CD4-positive, alpha-beta T cell treated with Interleukin-17A for 4 hours (primary cell): Measurements from ENCODE around the gene BCHE.
"Not testable (repeated sequence)": the region's sequence is repeated elsewhere in the genome, so short reads cannot be mapped to it uniquely, and the experiment has no call there.

Experiments used
- DNase-seq: peaks from one replicate; pipeline ENCODE4 v3.0.0-alpha.2; 2020; ENCODE audit warnings: mixed read lengths

Gene BCHE

DNA sequence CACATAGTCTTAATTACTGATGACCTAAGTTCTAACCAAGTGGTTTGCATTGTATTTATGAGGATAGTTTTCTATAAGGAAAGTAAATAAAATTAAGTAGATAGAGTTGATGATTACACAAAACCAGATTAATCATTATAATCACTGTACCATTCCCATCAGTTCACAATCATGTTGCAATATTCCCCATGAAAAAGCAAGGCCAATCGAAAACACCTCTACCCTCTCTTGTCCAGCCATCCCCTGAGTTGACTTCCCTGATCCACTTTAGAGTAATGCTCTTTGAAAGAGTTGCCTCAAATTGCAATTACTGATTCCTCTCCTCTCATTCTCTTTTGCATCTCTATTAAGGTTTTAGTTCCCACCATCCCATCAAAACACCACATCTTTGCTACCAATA, 21.0 kb downstream of the BCHE start:
- no peak for DNase-seq

DNA sequence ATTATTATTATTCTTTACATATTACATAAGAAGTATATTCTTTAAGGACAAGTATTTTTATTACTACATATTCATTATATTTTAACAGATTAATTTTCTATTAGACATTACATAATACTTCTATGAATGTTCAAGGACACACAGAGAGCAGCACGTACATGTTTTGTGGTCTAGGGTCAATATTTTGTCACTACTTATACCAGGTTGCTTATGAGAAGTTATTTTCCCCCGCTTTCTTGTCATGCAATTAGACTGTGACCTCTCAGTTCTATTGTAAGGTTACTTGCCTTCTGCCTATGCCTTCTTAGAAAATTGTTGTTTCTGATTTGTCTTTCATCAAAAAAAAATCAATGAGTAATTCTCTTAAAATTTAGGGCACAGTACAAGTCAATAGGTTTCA, 21.5 kb downstream of the BCHE start:
- no peak for DNase-seq

DNA sequence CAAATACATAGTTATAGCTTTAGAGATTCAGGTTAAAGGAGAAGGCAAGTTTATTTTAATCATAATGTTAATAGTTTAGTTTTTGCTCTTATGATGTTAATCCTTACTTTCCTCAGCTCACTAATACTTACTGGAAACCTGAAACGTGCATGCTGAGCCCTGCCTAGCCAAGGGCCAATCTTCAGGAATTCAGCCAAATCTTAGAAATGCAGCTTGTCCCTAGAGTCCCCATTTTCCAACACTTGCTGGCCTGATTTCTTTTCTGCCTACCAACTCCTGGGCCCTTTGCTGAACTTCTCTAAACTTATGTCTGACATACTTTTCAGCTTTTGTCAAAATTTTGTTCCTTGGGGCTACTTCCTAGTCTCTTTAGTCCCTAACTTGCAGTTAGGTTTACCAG, 22.8 kb downstream of the BCHE start:
- no peak for DNase-seq

DNA sequence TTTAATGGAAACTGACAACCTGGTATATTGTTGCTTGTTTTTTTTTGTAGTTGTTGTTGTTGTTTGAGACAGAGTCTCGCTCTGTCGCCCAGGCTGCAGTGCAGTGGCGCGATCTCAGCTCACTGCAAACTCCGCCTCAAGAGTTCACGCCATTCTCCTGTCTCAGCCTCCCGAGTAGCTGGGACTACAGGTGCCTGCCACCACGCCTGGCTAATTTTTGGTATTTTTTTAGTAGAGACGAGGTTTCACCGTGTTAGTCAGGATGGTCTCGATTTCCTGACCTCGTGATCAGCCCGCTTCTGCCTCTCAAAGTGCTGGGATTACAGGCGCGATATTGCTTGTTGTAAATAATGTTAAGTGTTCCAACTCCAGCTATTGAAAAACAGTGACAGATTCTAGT, 29.3 kb downstream of the BCHE start:
- DNase-seq: not testable (repeated sequence)

DNA sequence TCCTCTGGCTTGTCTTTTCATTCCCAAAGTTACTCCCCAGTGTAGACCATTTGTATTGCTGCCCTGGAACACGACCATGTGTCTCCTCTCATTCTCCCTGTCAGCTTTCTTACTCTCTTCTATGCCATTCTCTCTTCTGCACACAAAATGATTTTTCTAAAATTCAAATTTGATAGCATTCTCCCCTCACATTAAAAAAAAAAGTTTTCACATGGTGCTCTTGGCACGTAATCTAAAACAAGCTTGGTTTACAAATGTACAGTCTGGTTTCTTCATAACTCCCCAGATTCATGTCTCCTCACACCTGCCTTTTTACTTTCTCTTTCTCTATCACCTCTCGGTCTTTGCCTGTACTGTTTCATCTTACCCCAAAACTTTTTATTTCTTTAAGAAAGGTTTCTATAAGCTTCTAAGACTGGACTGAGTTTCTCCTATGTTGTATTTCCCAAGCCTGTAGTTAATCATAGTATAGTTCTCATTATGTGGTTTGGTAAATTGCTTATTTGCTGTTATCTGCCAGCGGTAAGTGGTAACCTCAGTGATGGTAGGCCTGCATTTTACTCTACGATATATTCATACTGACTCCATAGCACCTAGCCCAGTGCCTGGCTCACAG, 31.2 kb downstream of the BCHE start:
- no peak for DNase-seq

DNA sequence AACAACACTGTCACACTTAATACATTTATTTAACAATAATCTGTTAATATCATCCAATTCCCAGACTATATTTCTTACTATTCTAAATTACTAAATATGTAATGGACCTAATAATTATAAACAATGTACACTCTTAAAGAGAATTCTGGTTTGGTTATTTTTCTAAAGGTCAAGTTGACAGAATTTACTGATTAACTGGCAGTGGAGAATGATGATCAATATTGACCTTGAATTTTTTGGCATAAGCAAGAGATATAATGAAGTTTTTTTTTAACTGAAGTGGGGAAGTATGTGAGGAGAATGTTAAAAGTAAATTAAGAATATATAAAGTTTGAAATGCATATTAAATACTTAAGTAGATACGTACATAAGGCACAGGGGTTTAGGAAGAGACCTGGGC, 33.8 kb downstream of the BCHE start:
- no peak for DNase-seq

DNA sequence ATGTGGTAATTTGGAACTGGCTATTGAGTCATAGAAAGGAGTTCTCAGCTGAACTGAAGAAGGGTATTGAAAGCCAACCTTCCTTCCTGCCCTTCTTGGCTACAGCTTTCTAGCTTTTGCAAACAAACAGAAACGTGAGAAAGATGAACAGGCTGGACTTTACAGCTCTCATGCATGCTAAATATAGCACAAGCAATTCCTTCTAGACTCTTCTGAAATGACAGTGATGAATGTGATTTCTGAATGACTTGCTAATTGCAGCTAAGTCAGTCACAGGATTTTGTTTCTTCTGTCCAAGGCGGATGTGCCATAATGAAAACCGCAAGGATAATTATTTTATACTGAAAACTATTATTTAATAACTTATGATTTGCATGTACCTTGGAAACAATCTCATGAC, 36.3 kb downstream of the BCHE start:
- no peak for DNase-seq

DNA sequence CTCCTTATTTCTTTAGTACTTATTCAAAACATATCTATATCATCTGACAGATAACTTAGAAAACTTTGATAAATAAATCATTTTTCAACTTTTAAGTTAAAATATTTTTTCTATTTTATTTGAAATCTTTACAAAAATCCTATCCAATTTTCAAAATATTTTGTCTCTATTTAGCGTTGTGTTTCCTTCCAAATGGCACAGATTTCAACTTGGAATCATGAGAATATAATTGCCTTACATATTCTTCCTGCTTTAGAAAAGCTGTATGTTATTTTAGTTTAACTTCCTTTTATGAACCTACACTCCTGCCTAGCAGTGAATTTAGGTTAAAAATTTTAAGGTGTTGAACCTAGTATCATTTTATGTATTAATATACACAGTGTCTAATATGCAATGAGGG, 38.2 kb downstream of the BCHE start:
- DNase-seq: no peak

DNA sequence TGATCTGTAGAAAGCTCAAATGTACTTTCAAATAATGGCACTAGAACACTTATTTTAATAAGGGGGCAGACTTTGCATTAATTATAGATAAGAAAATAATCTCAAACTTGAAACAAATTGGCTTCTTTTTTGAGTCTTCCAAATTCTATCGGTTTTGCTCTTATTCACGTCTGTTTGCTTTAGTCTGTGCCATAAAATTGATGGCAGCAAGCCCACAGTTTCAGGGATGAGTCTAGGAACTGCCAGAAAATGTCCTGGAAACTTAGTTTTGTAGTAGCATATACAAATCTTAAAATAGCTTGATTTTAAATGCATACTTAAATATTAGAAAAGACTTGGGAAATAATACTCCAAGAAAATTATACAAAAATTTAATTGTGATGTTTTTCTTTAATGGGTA, 39.7 kb downstream of the BCHE start:
- DNase-seq: no peak

DNA sequence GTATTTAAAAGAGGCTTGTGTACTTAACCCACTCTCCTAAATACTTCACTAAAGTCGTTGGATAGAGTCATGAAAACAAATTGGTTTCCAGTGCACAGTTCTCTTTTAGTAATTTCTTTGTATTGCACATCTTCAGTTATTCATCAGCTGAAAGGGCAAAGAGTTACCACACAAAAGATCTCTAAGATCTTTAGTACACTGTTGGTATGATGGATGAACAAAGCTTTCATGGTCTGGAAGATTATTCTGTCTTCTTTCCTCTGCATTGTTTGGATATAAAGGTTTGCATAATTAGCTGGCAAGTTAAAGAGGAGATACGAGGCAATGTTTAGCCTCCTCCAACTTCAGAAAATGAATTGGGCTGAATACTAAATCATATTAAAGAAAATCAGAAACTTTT, 40.5 kb downstream of the BCHE start:
- no peak for DNase-seq

DNA sequence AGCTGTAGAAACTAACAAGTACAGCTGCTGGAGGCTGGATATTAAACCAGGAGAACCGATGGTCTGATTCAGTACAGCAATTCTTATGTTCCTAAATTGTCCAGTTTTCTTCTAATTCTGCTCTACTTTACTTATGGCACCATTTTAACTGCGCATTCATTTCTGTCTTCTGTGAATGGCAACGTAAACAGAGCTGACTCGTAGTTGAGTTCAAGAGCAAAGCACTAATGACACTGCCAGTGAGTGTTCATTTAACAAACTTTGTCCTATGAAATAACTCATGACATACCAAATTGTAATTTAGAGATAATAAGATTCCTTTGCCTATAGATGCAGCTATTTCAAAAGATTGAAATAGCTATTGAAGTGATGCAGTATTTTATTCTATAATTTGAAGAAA, 48.7 kb downstream of the BCHE start:
- no peak for DNase-seq

DNA sequence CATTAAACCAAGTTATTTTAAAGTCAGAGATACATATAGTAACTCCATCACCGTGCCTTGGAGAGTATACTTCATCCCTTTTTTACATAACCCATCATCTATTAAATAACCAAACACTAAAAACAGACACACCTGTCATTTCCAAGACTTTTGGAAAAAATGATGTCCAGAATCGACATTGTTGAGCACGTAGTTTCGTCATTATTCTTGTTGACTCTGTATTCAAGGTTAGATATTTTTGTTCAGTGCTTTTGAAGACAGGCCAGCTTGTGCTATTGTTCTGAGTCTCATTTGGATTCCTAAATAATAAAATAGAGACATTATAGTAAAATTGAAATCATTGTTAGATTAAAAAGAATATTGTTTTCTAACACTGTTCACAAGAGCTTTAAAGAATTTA, 51.2 kb downstream of the BCHE start:
- DNase-seq: no peak

DNA sequence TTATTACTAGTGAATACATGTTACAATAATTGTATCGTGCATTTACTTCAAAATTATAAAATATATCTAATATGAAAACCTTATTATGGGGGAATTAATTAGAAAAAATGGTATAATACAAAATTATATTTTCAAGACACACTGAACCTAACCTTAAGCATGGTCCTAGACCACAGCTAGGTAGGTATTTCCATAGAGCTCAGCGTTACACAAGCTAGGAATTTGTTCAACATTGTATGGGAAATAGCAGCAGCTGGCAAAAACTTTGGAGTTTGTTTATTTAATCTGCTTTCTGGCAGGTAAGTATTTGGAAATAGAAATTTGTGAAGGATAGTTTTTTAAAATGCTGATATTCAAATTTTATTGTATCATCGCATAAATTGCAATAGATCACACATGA, 52.9 kb downstream of the BCHE start:
- DNase-seq: no peak

DNA sequence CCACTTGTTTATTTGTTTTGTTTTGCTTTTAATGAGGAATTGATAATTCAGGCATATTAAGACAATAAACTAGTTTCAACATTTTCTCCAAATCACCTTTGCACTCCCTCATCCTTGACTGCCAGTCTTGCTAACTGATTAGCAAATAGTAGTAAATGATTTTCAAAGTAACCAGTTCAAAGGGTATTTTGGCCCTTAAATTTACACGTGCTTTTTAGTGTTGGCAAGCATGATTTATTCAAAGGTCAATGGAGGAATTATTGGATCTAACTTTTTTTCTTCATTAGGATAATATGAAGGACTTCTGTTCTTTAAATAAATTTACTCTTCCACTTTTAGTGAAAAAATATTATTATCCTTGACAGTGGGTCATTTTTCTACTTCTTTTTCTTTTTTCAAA, 53.8 kb downstream of the BCHE start:
- no peak for DNase-seq

DNA sequence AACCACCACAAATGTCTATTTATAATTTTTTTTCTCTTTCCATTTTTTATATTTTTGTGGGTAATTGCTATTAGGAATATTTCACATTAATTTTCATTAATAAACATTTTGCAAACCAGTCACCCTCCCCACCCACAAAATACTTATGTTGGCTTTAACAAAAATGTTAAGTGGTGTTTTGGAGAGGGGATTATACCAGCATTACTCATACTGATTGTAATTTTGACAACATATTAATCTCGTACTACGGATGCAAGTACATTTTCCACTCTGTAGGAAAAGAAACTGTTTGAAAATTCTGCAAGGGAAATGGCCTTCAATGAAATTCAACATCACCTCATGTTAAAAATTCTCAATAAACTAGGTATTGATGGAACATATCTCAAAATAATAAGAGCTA, 58.3 kb downstream of the BCHE start:
- DNase-seq: no peak

DNA sequence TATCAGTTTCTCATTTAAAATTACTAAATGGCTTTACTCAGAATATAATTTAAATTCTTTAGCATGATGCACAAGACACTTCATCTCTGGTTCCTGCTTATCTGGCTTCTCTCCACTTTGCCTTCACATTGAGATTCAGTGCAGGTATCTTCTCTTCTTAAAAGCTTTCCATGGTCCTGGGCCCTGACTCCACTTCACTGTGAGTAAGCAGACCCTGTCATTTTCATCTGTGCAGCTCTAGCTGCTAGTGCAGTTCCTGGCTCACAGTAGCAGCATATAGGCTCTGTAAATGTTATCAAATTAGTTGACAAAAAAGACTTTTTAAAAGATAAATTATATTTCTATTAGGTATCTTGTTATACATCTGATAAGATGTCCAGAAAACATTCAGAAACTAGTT, 58.8 kb downstream of the BCHE start:
- DNase-seq: no peak

DNA sequence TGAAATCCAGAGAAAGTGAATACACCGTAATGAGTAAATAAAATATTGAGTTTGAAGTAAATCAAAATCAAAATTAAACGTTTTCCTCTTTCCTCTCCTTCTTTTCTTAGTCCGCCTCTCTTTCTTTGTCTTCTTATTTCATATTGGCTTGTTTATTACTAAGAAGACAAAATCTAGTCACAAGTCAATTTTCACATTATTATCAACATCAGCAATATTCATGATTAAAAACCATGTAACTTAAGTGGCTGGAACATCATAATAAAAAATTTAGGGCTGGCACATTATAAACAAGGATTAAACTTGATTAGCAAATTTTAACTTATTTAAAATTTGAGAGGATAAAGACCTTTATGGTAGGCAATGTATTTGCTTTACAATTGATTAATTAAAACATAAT, 61.4 kb downstream of the BCHE start:
- no peak for DNase-seq

DNA sequence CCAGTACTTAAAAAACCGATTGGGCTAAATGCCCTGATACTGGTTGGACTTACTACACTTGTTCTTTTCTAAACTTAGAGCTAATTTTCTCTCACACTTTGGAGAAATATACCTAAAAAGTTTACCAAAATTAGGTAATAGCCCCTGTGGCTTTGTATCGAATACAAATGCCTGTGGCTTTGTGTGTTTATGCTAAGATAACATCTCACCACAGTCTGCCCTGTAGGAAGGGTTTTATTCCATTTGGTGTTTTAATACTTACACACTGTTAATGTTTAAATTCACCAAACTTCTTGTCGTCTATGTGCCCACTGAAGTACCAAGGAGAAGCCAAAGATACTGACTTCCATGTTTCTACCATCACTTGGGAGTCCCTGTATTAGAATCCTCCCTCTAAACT, 66.4 kb downstream of the BCHE start:
- no peak for DNase-seq

DNA sequence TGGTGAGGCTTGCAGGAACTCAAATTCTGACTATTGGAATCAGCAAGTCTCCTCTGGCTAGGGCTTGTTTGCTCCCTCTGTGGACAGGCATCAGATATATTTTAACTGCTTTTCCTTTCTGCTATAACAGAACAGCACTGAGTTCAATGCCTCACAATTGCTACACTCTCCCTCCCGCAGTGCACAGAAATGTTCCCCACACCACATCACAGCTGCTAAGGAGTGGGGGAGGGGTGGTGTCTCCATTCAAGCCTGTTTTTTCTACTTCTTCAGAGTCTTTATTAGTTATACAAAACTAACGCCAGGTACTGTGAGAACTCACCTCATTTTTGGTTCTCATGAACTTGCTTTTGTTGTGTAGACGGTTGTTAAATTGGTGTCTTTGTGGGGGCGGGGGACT, 68.5 kb downstream of the BCHE start:
- DNase-seq: no peak

DNA sequence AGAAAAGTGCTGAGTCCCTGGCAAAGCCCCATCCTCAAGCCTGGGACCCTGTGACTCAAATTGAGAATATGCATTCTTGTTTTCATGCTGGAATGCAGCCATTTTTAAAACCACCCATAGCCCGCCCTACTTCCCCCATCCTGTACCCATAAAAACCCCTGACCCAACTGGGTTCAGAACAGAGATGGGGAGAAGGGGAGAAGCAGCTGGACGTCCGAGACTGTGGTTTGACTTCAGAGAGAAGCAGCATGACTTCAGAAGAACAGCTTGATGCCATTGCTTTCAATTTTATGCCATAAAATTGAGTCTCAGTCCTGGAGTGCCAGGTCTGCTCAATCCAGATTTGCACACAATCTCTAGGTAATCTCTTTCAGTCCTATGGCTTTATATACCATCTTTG, 78.2 kb downstream of the BCHE start:
- DNase-seq: no peak

DNA sequence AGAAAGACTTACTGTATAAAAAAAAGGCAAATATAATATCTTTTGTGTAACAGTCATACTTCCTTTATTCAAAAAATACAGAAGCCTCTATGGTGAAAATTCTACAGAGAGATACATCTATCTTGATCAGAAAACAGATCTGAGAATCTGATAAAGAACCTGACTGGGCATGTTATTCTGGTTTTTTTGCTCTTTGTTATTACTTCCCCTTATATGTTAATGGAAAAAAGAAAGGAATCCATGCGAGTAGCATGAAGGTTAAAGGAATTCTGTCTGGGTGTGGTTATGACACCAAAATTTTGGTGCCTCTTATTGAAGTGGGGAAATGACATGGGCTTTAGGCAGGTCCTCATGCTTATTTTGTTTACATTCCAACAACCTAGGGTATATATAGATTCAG, 81.7 kb downstream of the BCHE start:
- DNase-seq: no peak

DNA sequence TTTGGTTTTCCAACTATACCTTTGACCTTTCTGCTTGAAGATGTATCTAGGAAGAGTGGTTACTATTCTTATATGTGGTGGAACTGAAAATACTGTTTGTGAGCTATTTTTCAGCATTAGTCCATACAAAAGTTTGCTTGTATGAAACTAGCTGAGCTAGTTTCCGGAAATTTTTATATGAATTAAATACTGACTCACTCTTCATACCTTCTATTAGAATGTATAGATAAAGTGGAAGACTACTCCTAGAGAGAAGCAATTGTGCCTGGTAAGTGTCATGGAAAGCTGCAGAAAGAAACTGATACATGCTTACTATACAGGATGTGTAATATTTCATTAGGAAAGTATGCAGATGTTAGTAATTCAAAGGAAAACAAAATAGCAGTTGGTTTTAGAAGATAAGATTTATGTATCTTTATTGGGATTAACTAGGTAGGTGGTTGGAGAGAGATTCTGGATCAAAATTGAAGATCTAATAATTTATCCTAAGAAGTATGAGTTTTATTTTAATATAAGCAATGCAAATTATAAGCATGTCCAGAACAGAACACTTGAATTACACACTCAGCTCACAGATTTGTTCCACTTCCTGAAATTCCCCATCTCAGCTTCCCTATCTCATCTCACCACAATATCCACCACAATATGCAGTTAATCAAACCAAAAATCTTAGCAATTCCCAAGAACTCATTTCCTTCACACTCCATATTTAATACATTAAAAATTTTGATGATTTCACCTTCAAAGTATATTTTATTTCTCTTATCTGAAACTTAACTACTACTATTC, 82.8 kb downstream of the BCHE start:
- DNase-seq: no peak

DNA sequence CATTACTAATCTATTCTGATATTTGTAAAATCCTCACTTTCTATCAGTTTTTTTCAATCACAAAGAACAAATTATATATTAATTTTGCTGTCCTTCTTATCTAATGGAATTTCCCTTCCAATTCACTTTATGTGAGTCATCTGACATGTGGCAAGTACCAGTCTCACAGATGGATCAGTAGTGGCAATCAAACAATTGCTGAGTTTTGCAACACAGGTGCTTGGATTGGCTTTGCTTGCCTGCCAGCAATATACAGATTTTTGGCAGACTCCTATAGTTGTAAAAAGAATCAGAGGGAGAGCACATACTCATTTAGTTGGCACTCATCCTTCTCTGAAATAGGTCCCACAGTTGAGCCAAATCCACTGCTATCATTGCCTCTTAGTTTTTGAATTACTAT, 83.7 kb downstream of the BCHE start:
- DNase-seq: no peak

DNA sequence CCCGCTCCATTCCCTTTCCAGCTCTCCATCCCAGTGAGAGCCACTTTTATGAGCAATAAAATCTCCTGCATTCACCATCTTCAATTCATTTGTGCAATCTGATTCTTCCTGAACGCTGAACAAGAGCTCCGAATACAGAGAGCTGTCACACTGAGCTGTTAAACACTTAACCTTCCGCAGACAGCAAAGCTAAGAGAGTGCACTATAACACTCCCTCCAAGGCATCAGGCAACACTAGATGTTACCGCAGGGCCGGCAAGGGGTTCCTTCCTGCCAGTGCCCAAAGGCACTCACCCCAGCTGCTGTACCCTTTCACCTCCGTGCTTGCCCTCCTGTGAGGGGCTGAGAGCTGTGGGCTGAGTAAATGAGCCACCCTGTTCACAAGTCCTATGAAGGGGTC, 85.6 kb downstream of the BCHE start:
- DNase-seq: no peak

DNA sequence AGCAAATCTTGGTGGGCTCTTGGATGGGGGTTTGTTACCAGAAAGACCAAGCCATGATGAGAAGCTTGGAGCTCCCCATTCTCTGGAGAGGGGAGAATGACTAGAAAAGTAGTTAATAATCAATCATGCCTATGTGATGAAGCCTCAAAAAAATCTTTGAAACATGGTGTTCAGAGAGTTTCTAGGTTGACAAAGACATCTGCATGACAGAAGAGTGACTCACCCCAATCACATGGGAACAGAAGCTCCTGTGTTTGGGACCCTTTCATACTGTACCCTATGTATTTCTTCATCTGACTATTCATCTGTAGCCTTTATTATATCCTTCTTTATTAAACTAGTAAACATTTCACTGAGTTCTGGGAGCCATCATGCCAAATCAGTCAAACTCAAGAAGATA, 87.4 kb downstream of the BCHE start:
- DNase-seq: no peak
